B cell (primary cell): ENCODE results near the gene SDHAF2. TPM values are rescaled to one million over a fixed set of nuclear protein-coding genes. Genes with fewer than 3 reads are reported as not detected.

ENCODE experiments used
- ATAC-seq: fragments of 200-7000 bp; cut with Tn5 transposase; one replicate; pipeline ENCODE4 v1.10.0; 2021; ENCODE audit warnings: low read depth, mild to moderate bottlenecking, moderate number of reproducible peaks, moderate library complexity
- CTCF ChIA-PET: fragments of 350-600 bp; sonication (Branson Sonifier 250); formaldehyde crosslinking; loops from one replicate; lab custom pipeline; 2021; ENCODE audit warnings: antibody characterized with exemption, inconsistent platforms; lab: Charles Lee
- POLR2A ChIA-PET: fragments of 350-600 bp; sonication (Branson Sonifier 250); formaldehyde crosslinking; loops from one replicate; lab custom pipeline; 2021; ENCODE audit warnings: antibody characterized with exemption; lab: Charles Lee
- DNase-seq: peaks from one replicate; pipeline ENCODE4 v3.0.0; 2013
- H2AFZ ChIP-seq: 2 replicates; pipeline ENCODE4 v1.6.1; 2012; ENCODE audit warnings: mild to moderate bottlenecking, low read depth, low read length; ENCODE audit not compliant: insufficient read depth, poor library complexity, severe bottlenecking
- H3K27ac ChIP-seq, 2 donors: 1 replicate in 1 of 2; 2 replicates in 1 of 2; pipeline ENCODE4 v1.5.1; 2012 to 2013; ENCODE audit warnings: low read length in 2 of 2, mild to moderate bottlenecking in 2 of 2, moderate library complexity in 1 of 2
- H3K27me3 ChIP-seq, 4 experiments: fragments of 200-600 bp in 1 of 4; sonication (generic) in 1 of 4; replicated peaks in 1 of 4; 1 replicate in 2 of 4; 2 replicates in 2 of 4; pipeline versions ENCODE4 v1.6.1 to v1.7.0; 2013 to 2016; ENCODE audit warnings: low read length in 3 of 4, mild to moderate bottlenecking in 2 of 4, mixed read lengths in 1 of 4, moderate library complexity in 1 of 4; ENCODE audit not compliant: insufficient read depth in 4 of 4, control insufficient read depth in 3 of 4; ENCODE audit errors: control extremely low read depth in 1 of 4
- H3K36me3 ChIP-seq, 2 experiments: replicated peaks in 1 of 2; 1 replicate in 1 of 2; 2 replicates in 1 of 2; pipeline versions ENCODE4 v1.6.1 to v1.7.1; 2013; ENCODE audit warnings: low read length in 1 of 2; ENCODE audit not compliant: insufficient read depth in 2 of 2, control insufficient read depth in 1 of 2; ENCODE audit errors: control extremely low read depth in 1 of 2, extremely low read depth in 1 of 2
- H3K4me1 ChIP-seq, 2 donors: fragments of 200-600 bp in 1 of 2; sonication (generic) in 1 of 2; 1 replicate in 1 of 2; 2 replicates in 1 of 2; pipeline versions ENCODE4 v1.5.1 to v1.6.1; 2013 to 2017; ENCODE audit warnings: low read length in 2 of 2; ENCODE audit not compliant: control insufficient read depth in 2 of 2, insufficient read depth in 2 of 2
- H3K4me2 ChIP-seq: replicated peaks from 2 replicates; pipeline ENCODE3; 2012; ENCODE audit warnings: mild to moderate bottlenecking, low read depth, low read length; ENCODE audit not compliant: poor library complexity, severe bottlenecking
- H3K4me3 ChIP-seq, 5 experiments: fragments of 200-600 bp in 1 of 5; sonication (generic) in 1 of 5; 1 replicate in 3 of 5; 2 replicates in 2 of 5; pipeline versions ENCODE4 v1.5.1 to v1.7.0; 2011 to 2016; ENCODE audit warnings: low read length in 4 of 5, mild to moderate bottlenecking in 4 of 5, low read depth in 2 of 5, control low read depth in 1 of 5, moderate library complexity in 1 of 5; ENCODE audit not compliant: insufficient read depth in 1 of 5; ENCODE audit errors: control extremely low read depth in 1 of 5, extremely low read depth in 1 of 5
- H3K79me2 ChIP-seq: fragments of 200-600 bp; sonication (generic); one replicate; pipeline ENCODE4 v1.6.0; 2016; ENCODE audit warnings: low read length; ENCODE audit not compliant: control insufficient read depth, insufficient read depth
- H3K9ac ChIP-seq: fragments of 200-600 bp; sonication (generic); 2 replicates; pipeline ENCODE4 v1.6.1; 2017; ENCODE audit warnings: mild to moderate bottlenecking, low read length, moderate library complexity
- H3K9me3 ChIP-seq, 3 donors: one replicate each; pipeline versions ENCODE4 v1.6.1 to v1.7.1; 2013; ENCODE audit warnings: low read length in 2 of 3; ENCODE audit not compliant: control insufficient read depth in 2 of 3, insufficient read depth in 1 of 3; ENCODE audit errors: control extremely low read depth in 1 of 3
- H4K20me1 ChIP-seq: 2 replicates; pipeline ENCODE4 v1.6.0; 2012; ENCODE audit warnings: mild to moderate bottlenecking, low read length; ENCODE audit not compliant: insufficient read depth, control insufficient read depth, poor library complexity, severe bottlenecking
- H3K27ac Mint-ChIP-seq: one replicate; pipeline ENCODE4 v1.8.0; 2021; ENCODE audit warnings: mixed read lengths
- H3K27me3 Mint-ChIP-seq: one replicate; pipeline ENCODE4 v1.8.0; 2021; ENCODE audit warnings: mixed read lengths
- H3K4me1 Mint-ChIP-seq: one replicate; pipeline ENCODE4 v1.8.0; 2021; ENCODE audit warnings: mixed read lengths
- H3K4me3 Mint-ChIP-seq: one replicate; pipeline ENCODE4 v1.8.0; 2021; ENCODE audit warnings: mixed read lengths
- H3K9me3 Mint-ChIP-seq: one replicate; pipeline ENCODE4 v1.8.0; 2022; ENCODE audit warnings: mixed read lengths; ENCODE audit not compliant: insufficient read depth
- EZH2 ChIP-seq: IDR thresholded peaks from 2 replicates; pipeline ENCODE4 v1.6.1; 2012; ENCODE audit warnings: borderline replicate concordance, low read depth, mild to moderate bottlenecking, moderate library complexity, low read length; ENCODE audit not compliant: insufficient read depth, poor library complexity, severe bottlenecking
- WGBS: methylation state at CpG from one replicate; pipeline ENCODE4 v1.1.5; 2013; ENCODE audit warnings: missing lambda C conversion rate; ENCODE audit not compliant: insufficient coverage; 5-methylcytosine and 5-hydroxymethylcytosine counted together
- intact Hi-C: fragments of 100-400 bp; cut with micrococcal nuclease; formaldehyde crosslinking; loops from one replicate; pipeline ENCODE4 v1.10.0; 2022
- polyA plus RNA-seq: library from polyadenylated mRNA; depleted of rRNA; stranded (reverse); fragments of >200 nt; gene quantifications from 2 replicates; pipeline ENCODE4 v1.2.3, GENCODE V29; 2012
- total RNA-seq, 2 donors: library from RNA; stranded (reverse); fragments of 120-200 nt in 1 of 2; gene quantifications; 1 replicate in 1 of 2; 2 replicates in 1 of 2; pipeline versions ENCODE4 v1.2.3 to v1.2.4, GENCODE V29; 2013 to 2022
- TF ChIP-seq, protein P1 (sequence below): fragments of 200-600 bp; IDR thresholded peaks from one replicate; pipeline ENCODE4 v1.8.0; 2022; ENCODE audit warnings: antibody characterized with exemption, mild to moderate bottlenecking

Gene SDHAF2
- total and polyA plus RNA-seq, 2 donors (not counting 1 experiment from before 2014, with no cell fraction given): 48.9 to 60.8 TPM

DNA sequence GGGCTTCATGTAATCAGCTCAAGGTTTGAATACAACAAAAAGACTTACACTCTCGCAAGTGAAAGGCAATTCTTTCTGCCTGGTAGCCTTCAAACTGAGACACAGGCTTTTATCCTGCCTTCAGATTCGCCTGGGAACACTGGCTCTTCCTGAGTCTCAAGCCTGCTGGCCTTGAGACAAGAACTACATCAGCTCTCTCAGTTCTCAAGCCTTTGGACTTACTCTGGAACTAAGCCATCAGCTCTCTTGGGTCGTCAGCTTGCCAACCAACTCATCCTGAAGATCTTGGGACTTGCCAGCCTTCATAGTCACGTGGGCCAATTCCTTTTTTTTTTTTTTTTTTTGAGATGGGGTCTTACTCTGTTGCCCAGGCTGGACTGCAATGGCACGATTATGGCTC is 42.9 kb downstream of the SDHAF2 start:
- Histone ChIP-seq H3K27ac (no peak overlapping the region), H3K79me2 (no peaks in the 10 kb centered on the region), H2AFZ (no peak overlapping the region), H3K27me3 (peaks cover 0 to 2% (median 0%) of the 10 kb centered on the region in 4 experiments), H3K9me3 (peaks cover 0 to 2% (median 0%) of the 10 kb centered on the region in 3 donors), H4K20me1 (no peaks in the 10 kb centered on the region), H3K4me1 (peaks cover 0 to 4% of the 10 kb centered on the region in 2 donors), H3K9ac (no peak overlapping the region), H3K36me3 (peaks cover 0 to 11% of the 10 kb centered on the region in 2 experiments), H3K4me3 (no peak overlapping the region), H3K4me2 (no peak overlapping the region)
- ATAC-seq (no peak), DNase-seq (no peak)
- no peak overlapping the region for H3K4me3 Mint-ChIP-seq
- POLR2A ChIA-PET: no interaction called here
- no peaks in the 10 kb centered on the region for H3K27me3 Mint-ChIP-seq
- H3K4me1 Mint-ChIP-seq: peaks cover 2% of the 10 kb centered on the region
- CTCF ChIA-PET: interaction anchor here (1.7 kb wide), 1 partner anchor 44 kb away, joined by 5 read pairs; no protein-coding TSS in a partner anchor
- 100% methylated on average over 4 of the region's 5 CpGs for WGBS
- no peaks in the 10 kb centered on the region for H3K9me3 Mint-ChIP-seq
- no peak overlapping the region for H3K27ac Mint-ChIP-seq
- intact Hi-C loops: no loop called here
- no peak for TF ChIP-seq EZH2
- TF ChIP-seq, protein P1, sequence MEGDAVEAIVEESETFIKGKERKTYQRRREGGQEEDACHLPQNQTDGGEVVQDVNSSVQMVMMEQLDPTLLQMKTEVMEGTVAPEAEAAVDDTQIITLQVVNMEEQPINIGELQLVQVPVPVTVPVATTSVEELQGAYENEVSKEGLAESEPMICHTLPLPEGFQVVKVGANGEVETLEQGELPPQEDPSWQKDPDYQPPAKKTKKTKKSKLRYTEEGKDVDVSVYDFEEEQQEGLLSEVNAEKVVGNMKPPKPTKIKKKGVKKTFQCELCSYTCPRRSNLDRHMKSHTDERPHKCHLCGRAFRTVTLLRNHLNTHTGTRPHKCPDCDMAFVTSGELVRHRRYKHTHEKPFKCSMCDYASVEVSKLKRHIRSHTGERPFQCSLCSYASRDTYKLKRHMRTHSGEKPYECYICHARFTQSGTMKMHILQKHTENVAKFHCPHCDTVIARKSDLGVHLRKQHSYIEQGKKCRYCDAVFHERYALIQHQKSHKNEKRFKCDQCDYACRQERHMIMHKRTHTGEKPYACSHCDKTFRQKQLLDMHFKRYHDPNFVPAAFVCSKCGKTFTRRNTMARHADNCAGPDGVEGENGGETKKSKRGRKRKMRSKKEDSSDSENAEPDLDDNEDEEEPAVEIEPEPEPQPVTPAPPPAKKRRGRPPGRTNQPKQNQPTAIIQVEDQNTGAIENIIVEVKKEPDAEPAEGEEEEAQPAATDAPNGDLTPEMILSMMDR: no peak

DNA sequence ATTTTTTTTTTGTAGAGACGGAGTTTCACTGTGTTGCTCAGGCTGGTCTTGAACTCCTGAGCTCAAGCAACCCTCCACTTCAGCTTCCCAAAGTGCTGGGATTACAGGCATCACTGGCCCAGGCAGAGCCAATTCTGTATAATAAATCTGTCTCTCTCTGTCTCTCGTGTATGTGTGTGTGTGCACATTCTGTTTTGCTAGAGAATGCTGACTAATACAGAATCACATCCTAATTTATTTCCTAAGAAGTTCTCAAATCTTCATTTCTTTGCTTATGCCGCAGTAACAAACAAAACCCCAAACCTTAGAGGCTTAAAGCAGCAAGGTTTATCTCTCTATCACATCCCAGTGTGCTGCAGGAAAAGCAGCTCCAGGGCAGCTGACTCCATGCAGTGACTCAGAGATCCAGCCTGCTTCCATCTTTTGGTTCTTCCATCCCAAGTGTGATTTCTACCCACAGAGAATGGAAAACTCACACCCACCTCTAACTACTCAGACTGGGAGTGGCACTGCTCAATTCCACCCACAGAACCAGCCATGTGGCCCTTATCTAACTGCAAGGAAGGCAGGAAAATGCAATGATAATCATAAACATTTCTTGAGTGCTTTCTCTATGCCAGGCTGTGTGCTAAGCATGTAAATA is 43.6 kb downstream of the SDHAF2 start:
- ATAC-seq: no peak
- no peak for DNase-seq
- intact Hi-C loops: no loop called here
- Mint-ChIP-seq H3K9me3 (no peaks in the 10 kb centered on the region), H3K4me3 (no peak overlapping the region), H3K4me1 (peaks cover 2% of the 10 kb centered on the region), H3K27me3 (no peaks in the 10 kb centered on the region), H3K27ac (no peak overlapping the region)
- Histone ChIP-seq H4K20me1 (no peaks in the 10 kb centered on the region), H3K9ac (no peak overlapping the region), H3K4me2 (no peak overlapping the region), H3K4me3 (no peak overlapping the region), H3K9me3 (no peaks in the 10 kb centered on the region), H3K36me3 (peaks cover 0 to 11% of the 10 kb centered on the region in 2 experiments), H3K4me1 (peaks cover 0 to 6% of the 10 kb centered on the region in 2 donors), H3K27ac (no peak overlapping the region), H3K27me3 (peaks cover 0 to 8% (median 0%) of the 10 kb centered on the region in 4 experiments), H3K79me2 (no peaks in the 10 kb centered on the region), H2AFZ (no peak overlapping the region)
- TF ChIP-seq EZH2: no peak
- TF ChIP-seq, protein P1: no peak
- ChIA-PET CTCF (interaction anchor here (1.7 to 6.1 kb wide), 2 partner anchors 43 to 165 kb away, joined by 5 to 55 read pairs; no protein-coding TSS in a partner anchor), POLR2A (no interaction called here)
- 100% methylated on average over 1 of the region's 3 CpGs for WGBS
